ENCODE data around the gene TIAM2. TPM values are rescaled to one million over a fixed set of nuclear protein-coding genes. Genes with fewer than 3 reads are reported as not detected.

The TIAM2 gene
- total and polyA plus RNA-seq, 10 donors: 4.3 to 21.9 (median 12.9) TPM

DNA sequence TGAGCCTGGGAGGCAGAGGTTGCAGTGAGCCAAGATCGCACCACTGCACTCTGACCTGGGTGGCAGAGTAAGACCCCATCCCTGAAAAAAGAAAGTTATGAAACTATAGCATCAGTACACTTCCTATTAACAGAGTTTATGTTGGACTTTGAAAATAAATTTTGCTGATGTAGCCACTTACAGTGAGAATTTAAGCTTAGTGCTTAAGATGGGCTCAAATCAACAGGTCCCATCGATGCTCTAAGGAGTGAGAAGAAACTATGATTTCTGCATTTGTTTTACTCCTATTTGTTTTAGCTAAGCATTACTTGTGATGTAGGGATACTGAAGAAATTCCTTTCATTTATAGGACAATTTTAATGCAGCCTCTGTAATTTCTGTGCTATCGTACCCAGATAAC lies 175.4 kb downstream of the TIAM2 start:
- TF ChIP-seq, protein P1, sequence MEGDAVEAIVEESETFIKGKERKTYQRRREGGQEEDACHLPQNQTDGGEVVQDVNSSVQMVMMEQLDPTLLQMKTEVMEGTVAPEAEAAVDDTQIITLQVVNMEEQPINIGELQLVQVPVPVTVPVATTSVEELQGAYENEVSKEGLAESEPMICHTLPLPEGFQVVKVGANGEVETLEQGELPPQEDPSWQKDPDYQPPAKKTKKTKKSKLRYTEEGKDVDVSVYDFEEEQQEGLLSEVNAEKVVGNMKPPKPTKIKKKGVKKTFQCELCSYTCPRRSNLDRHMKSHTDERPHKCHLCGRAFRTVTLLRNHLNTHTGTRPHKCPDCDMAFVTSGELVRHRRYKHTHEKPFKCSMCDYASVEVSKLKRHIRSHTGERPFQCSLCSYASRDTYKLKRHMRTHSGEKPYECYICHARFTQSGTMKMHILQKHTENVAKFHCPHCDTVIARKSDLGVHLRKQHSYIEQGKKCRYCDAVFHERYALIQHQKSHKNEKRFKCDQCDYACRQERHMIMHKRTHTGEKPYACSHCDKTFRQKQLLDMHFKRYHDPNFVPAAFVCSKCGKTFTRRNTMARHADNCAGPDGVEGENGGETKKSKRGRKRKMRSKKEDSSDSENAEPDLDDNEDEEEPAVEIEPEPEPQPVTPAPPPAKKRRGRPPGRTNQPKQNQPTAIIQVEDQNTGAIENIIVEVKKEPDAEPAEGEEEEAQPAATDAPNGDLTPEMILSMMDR (IDR thresholded peaks at IDR 0.05 in 8 of 11, conservative IDR thresholded peaks at IDR 0.05 in 3 of 11): no peak
- no peak for TF ChIP-seq POLR2AphosphoS5 (IDR thresholded peaks at IDR 0.05)
- no peak for DNase-seq
- H3K4me3 ChIP-seq: no peak overlapping the region
- H3K4me1 ChIP-seq: peaks cover 0 to 24% (median 14%) of the 10 kb centered on the region in 6 donors
- 86 to 94% (median 89%) methylated on average over 3 of the region's 3 CpGs for WGBS, 5 donors
- no peaks in the 10 kb centered on the region for H3K27me3 ChIP-seq (replicated peaks in 1 of 7)
- peak overlapping the region in 1 of 8 donors; percentile 5 for H3K27ac ChIP-seq
- H3K36me3 ChIP-seq: no peaks in the 10 kb centered on the region
- intact Hi-C loops (cut with DNase I; ENCODE audit: low total_unique reads): loop anchor here (5.0 to 10.0 kb wide), 3 partner anchors 238 to 496 kb away; no protein-coding TSS in a partner anchor
- no peaks in the 10 kb centered on the region for H3K9me3 ChIP-seq

DNA sequence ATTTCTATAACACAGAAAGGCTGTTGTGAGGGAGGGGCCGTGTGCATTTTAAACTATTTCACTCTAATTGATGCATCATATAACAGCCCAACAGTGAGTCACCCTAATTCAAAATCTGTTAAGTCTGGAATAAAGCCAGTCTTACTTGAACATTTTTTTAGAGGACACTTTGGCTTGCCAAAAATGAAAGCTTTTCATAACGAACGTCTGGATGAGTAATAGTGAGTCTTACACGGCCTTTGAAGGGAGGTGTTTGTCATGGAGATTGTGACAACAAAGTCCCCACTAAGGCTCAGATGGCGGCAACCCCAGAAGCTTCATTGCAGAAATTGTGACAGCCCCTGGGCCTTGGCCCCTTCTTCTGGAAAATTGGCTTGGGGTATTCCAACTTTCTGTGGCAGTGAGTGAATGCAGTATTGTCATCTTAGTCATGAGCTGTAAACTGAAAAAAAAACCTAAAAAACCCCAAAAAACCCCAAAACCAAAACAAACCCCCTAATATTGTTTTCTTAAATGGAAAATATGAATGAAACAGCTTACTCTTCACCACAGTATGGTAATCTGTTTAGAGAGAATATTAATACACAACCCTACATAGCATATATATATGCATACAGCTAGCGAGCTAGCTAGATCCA lies 176.1 kb downstream of the TIAM2 start:
- peak overlapping the region in 1 of 8 donors; percentile 21 for H3K4me3 ChIP-seq

DNA sequence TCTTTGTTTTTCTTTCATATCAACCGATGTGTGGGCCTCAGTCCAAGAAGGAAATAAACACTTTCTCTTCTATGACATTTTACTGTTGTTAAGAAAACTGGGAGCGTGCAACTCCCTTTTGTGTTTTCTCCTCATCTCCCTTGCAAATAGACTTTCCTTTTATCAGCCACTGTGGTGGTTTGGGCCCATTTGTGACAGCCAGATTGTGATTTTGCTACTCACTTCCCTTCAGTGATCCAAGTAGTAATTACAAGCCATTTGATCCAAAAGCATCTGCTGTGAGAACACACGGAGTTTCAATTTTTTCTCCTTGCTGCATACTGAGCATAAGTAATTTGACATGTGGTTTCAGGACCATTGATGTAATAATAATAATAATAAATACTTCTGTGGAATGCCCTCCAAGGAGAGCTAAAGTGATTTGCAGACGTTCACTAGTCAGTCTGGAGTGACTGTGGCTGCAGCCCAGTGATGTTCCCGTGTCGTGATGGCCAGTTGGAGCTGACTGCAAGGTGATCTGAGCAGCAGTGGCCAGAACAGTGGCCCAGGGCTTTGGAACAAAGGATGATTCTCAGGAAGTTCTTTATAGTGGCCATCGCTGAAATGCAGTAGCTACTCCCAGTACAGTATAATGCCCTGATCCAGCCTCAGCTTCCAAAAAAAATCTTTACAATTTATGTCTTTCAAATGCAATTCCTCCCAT lies 176.8 kb downstream of the TIAM2 start:
- TF ChIP-seq POLR2A (IDR thresholded peaks at IDR 0.05) (no peak), POLR2AphosphoS5 (IDR thresholded peaks at IDR 0.05) (no peak)
- TF ChIP-seq, protein P1 (IDR thresholded peaks at IDR 0.05 in 8 of 11, conservative IDR thresholded peaks at IDR 0.05 in 3 of 11): no peak
- no peak for DNase-seq
- peaks cover 0 to 24% (median 14%) of the 10 kb centered on the region in 6 donors for H3K4me1 ChIP-seq
- intact Hi-C loops (cut with DNase I; ENCODE audit: low total_unique reads): loop anchor here (5.0 to 10.0 kb wide), 3 partner anchors 240 to 497 kb away; no protein-coding TSS in a partner anchor
- 50 to 70% (median 58%) methylated on average over 7 of the region's 7 CpGs for WGBS, 5 donors
- H3K36me3 ChIP-seq: no peaks in the 10 kb centered on the region
- H3K9me3 ChIP-seq: no peaks in the 10 kb centered on the region
- H3K4me3 ChIP-seq: peak overlapping the region in 1 of 8 donors; percentile 21
- H3K27me3 ChIP-seq (replicated peaks in 1 of 7): no peaks in the 10 kb centered on the region
- H3K27ac ChIP-seq: peak overlapping the region in 6 of 8 donors; percentile 9 to 48 (median 33)

More for the DNA sequence above, 176.1 kb downstream of the TIAM2 start:
- H3K9me3 ChIP-seq: no peaks in the 10 kb centered on the region
- TF ChIP-seq POLR2A (IDR thresholded peaks at IDR 0.05): no peak
- peak in 1 of 3 donors; percentile 21 for TF ChIP-seq POLR2AphosphoS5 (IDR thresholded peaks at IDR 0.05)
- H3K27me3 ChIP-seq (replicated peaks in 1 of 7): no peaks in the 10 kb centered on the region
- H3K27ac ChIP-seq: peak overlapping the region in 6 of 8 donors; percentile 9 to 48 (median 33)
- no peak for DNase-seq
- no peaks in the 10 kb centered on the region for H3K36me3 ChIP-seq
- 32 to 59% (median 33%) methylated on average over 6 of the region's 6 CpGs for WGBS, 5 donors
- intact Hi-C loops (cut with DNase I; ENCODE audit: low total_unique reads): loop anchor here (5.0 to 10.0 kb wide), 3 partner anchors 239 to 496 kb away; no protein-coding TSS in a partner anchor
- H3K4me1 ChIP-seq: peaks cover 0 to 24% (median 14%) of the 10 kb centered on the region in 6 donors

DNA sequence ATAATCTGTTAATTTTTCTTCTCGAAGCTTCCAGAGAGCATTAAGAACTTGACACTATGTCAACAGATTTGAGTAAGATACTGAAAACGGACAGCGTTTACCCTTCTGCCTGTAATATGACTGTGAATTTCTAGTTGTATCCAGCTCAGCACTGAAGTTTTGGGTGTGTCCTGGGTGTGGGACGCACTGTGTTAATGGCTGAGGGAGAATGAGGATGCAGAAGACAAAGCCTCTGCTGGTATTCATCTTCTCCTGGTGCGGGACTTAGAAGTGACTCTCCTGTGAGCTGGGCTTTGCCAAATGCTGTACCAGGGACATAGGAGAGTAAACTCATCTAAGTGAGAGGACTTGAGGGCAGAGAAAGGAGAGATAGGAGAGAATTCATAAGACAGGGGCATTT lies 178.4 kb downstream of the TIAM2 start:
- intact Hi-C loops (cut with DNase I; ENCODE audit: low total_unique reads): loop anchor here (5.0 to 10.0 kb wide), 3 partner anchors 241 to 499 kb away; no protein-coding TSS in a partner anchor
- Histone ChIP-seq H3K4me3 (no peak overlapping the region), H3K27ac (no peak overlapping the region), H3K9me3 (no peaks in the 10 kb centered on the region), H3K36me3 (no peaks in the 10 kb centered on the region), H3K27me3 (replicated peaks in 1 of 7) (no peaks in the 10 kb centered on the region), H3K4me1 (peaks cover 0 to 24% (median 14%) of the 10 kb centered on the region in 6 donors)
- TF ChIP-seq, protein P1 (IDR thresholded peaks at IDR 0.05 in 8 of 11, conservative IDR thresholded peaks at IDR 0.05 in 3 of 11): no peak
- no peak for TF ChIP-seq POLR2AphosphoS5 (IDR thresholded peaks at IDR 0.05)
- no peak for TF ChIP-seq POLR2A (IDR thresholded peaks at IDR 0.05)
- no peak for DNase-seq
- 90 to 98% (median 95%) methylated on average over 5 of the region's 5 CpGs for WGBS, 5 donors

All from spleen (tissue), 11 donors.